ENCODE measurements around the gene S100A13. TPM values are rescaled to one million over a fixed set of nuclear protein-coding genes. Genes with fewer than 3 reads are reported as not detected.
A peak's percentile ranks its signal among the peaks of the same experiment; 100 is the strongest.

The S100A13 gene
- total and polyA plus RNA-seq, 9 of the 15 experiments (the other 6 are each of a cell fraction or from before 2014, with no cell fraction given), result 41.9 to 129 (median 58.0) TPM

DNA sequence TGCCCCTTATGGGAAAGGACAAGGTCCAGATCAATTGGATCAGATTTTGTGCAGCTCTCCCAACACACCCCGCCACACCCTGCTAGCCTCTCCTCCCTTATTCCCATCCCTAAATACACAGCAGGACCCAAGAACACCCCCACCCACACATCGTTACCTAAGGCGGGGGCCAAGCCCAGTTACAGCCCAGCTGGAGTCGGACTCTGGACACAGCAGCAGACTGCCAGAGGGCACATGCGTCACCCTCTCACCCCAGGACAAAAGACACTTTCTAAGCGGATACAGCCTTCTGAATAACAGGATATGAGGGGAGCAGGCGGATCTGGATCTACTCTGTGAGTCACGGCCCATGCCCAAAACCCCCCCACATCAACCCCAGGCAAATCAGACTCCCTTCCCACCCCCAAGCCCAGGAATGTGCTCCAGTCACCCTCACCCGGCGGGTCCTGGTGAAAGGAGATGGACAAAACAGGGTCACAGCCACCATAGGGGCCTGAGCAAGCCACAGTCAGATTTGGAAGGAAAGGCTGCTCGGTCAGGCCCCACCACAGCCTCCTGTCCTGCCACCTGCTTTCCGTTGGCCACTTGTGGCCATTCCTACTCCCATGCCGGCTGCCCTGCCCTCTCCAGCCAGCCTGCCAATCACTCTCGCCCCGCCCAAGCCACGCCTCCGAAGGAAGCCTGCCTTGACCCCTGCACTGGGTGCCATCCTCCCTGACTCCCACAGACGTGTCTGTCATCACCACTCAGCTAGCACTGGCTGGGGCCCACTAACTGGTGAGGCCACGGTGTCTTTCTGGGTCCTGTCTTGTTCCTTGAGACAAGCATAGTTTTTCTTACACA lies 18.3 kb downstream of the S100A13 start (continued):
- TF ChIP-seq, protein P1, sequence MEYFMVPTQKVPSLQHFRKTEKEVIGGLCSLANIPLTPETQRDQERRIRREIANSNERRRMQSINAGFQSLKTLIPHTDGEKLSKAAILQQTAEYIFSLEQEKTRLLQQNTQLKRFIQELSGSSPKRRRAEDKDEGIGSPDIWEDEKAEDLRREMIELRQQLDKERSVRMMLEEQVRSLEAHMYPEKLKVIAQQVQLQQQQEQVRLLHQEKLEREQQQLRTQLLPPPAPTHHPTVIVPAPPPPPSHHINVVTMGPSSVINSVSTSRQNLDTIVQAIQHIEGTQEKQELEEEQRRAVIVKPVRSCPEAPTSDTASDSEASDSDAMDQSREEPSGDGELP (CRISPR knock-in tag; IDR thresholded peaks at IDR 0.05; ENCODE audit: borderline replicate concordance), result peak; percentile 63; the same call in 1 of the 2 replicates
- TF ChIP-seq CHCHD3 (CRISPR knock-in tag; IDR thresholded peaks at IDR 0.05) (no peak), HMGN3 (IDR thresholded peaks at IDR 0.05; ENCODE audit: borderline replicate concordance, extremely low read depth, insufficient read length, low read depth, low read length) (no peak), HDAC2 (IDR thresholded peaks at IDR 0.05) (0 out of 2 replicates have a peak, but pooled peaks have one; percentile 52), ELF1 (tag; IDR thresholded peaks at IDR 0.05) (no peak), ZNF24 (IDR thresholded peaks at IDR 0.05) (no peak), RB1 (IDR thresholded peaks at IDR 0.05; ENCODE audit: low read depth) (no peak), ZFX (CRISPR knock-in tag; IDR thresholded peaks at IDR 0.05) (no peak), FOXJ2 (tag; IDR thresholded peaks at IDR 0.05) (no peak), ZC3H4 (CRISPR knock-in tag; IDR thresholded peaks at IDR 0.05; ENCODE audit: borderline replicate concordance) (no peak), ZNF561 (CRISPR knock-in tag; conservative IDR thresholded peaks at IDR 0.05) (no peak), ARID1B (IDR thresholded peaks at IDR 0.05) (peak; percentile 74), HDAC1 (IDR thresholded peaks at IDR 0.05) (peak in 1 of 2 experiments; percentile 73; a peak in 1 of 4 replicates), RCOR1 (IDR thresholded peaks at IDR 0.05; ENCODE audit: borderline replicate concordance in 1 of 2, low read depth in 2 of 2, low read length in 2 of 2) (peak in 1 of 2 experiments; percentile 48; a peak in 2 of 4 replicates)
- TF ChIP-seq, protein P2, sequence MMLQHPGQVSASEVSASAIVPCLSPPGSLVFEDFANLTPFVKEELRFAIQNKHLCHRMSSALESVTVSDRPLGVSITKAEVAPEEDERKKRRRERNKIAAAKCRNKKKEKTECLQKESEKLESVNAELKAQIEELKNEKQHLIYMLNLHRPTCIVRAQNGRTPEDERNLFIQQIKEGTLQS (IDR thresholded peaks at IDR 0.05), result peak; percentile 46
- TF ChIP-seq, protein P2 (CRISPR knock-in tag; conservative IDR thresholded peaks at IDR 0.05), result no peak
- TF ChIP-seq, protein P3, sequence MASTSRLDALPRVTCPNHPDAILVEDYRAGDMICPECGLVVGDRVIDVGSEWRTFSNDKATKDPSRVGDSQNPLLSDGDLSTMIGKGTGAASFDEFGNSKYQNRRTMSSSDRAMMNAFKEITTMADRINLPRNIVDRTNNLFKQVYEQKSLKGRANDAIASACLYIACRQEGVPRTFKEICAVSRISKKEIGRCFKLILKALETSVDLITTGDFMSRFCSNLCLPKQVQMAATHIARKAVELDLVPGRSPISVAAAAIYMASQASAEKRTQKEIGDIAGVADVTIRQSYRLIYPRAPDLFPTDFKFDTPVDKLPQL (IDR thresholded peaks at IDR 0.05; ENCODE audit: extremely low read depth, insufficient read length), result no peak
- TF ChIP-seq, protein P4, sequence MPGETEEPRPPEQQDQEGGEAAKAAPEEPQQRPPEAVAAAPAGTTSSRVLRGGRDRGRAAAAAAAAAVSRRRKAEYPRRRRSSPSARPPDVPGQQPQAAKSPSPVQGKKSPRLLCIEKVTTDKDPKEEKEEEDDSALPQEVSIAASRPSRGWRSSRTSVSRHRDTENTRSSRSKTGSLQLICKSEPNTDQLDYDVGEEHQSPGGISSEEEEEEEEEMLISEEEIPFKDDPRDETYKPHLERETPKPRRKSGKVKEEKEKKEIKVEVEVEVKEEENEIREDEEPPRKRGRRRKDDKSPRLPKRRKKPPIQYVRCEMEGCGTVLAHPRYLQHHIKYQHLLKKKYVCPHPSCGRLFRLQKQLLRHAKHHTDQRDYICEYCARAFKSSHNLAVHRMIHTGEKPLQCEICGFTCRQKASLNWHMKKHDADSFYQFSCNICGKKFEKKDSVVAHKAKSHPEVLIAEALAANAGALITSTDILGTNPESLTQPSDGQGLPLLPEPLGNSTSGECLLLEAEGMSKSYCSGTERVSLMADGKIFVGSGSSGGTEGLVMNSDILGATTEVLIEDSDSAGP (CRISPR knock-in tag; IDR thresholded peaks at IDR 0.05), result no peak
- TF ChIP-seq, protein P5, sequence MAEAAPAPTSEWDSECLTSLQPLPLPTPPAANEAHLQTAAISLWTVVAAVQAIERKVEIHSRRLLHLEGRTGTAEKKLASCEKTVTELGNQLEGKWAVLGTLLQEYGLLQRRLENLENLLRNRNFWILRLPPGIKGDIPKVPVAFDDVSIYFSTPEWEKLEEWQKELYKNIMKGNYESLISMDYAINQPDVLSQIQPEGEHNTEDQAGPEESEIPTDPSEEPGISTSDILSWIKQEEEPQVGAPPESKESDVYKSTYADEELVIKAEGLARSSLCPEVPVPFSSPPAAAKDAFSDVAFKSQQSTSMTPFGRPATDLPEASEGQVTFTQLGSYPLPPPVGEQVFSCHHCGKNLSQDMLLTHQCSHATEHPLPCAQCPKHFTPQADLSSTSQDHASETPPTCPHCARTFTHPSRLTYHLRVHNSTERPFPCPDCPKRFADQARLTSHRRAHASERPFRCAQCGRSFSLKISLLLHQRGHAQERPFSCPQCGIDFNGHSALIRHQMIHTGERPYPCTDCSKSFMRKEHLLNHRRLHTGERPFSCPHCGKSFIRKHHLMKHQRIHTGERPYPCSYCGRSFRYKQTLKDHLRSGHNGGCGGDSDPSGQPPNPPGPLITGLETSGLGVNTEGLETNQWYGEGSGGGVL (CRISPR knock-in tag; IDR thresholded peaks at IDR 0.05), result no peak

Measured in K562 (cell line).